ACC112 (cell line): ENCODE measurements around the gene ASIC4.

Source experiments
- H2AFZ ChIP-seq: fragments of 200-600 bp; sonication (generic); one replicate; pipeline ENCODE4 v1.6.0; 2017; ENCODE audit warnings: antibody characterized with exemption, low read length; ENCODE audit not compliant: unreplicated experiment
- H3K27ac ChIP-seq: fragments of 200-600 bp; sonication (generic); 2 replicates; pipeline ENCODE4 v1.5.1; 2014; ENCODE audit warnings: low read depth, mild to moderate bottlenecking, antibody characterized with exemption, low read length, moderate library complexity
- H3K27me3 ChIP-seq: fragments of 200-600 bp; sonication (generic); 2 replicates; pipeline ENCODE4 v1.6.1; 2014; ENCODE audit warnings: mild to moderate bottlenecking, antibody characterized with exemption, low read length, moderate library complexity, mixed read lengths; ENCODE audit not compliant: insufficient read depth
- H3K36me3 ChIP-seq: fragments of 200-600 bp; sonication (generic); 2 replicates; pipeline ENCODE4 v1.6.1; 2016; ENCODE audit warnings: mild to moderate bottlenecking, antibody characterized with exemption, low read length, moderate library complexity, mixed read lengths; ENCODE audit not compliant: insufficient read depth
- H3K4me1 ChIP-seq: fragments of 200-600 bp; sonication (generic); one replicate; pipeline ENCODE4 v1.6.1; 2016; ENCODE audit warnings: low read length, mixed read lengths; ENCODE audit not compliant: insufficient read depth, unreplicated experiment, control insufficient read depth
- H3K4me3 ChIP-seq: fragments of 200-600 bp; sonication (generic); 2 replicates; pipeline ENCODE4 v1.5.1; 2014; ENCODE audit warnings: mild to moderate bottlenecking, low read depth, low read length
- H3K79me2 ChIP-seq: fragments of 200-600 bp; sonication (generic); one replicate; pipeline ENCODE4 v1.6.0; 2016; ENCODE audit warnings: low read length; ENCODE audit not compliant: control insufficient read depth, unreplicated experiment, insufficient read depth

Gene ASIC4

GRCh38 chr2:219566640-219567039, 52.4 kb downstream of the ASIC4 start:
- Histone ChIP-seq H3K36me3 (no peaks in the 10 kb centered on the region), H2AFZ (no peak overlapping the region), H3K27me3 (no peaks in the 10 kb centered on the region), H3K27ac (no peak overlapping the region), H3K79me2 (peaks cover 3% of the 10 kb centered on the region), H3K4me3 (no peak overlapping the region), H3K4me1 (peaks cover 11% of the 10 kb centered on the region)

DNA sequence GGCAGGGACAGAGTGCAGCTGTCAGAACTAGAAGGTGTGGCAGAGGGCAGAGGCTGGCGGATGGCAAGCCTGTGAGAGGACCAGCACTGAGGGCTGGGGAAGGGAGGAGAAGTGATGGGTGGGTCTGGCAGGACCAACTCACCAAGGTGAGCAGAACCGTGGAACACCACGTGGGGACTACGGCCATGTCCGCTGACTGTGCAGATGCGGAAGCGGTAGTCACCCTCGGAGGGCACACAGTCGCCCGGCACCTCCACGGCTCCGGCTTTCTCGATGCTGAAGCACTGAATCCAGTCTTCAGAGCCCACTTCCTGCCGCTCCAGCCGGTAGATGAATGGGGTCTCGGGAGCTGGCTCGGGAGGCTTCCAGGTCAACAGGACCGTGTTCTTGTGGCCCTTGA, 52.8 kb downstream of the ASIC4 start:
- Histone ChIP-seq H3K27me3 (no peaks in the 10 kb centered on the region), H3K36me3 (no peaks in the 10 kb centered on the region), H3K27ac (no peak overlapping the region), H3K79me2 (peaks cover 3% of the 10 kb centered on the region), H2AFZ (no peak overlapping the region), H3K4me3 (no peak overlapping the region), H3K4me1 (peaks cover 16% of the 10 kb centered on the region)

DNA sequence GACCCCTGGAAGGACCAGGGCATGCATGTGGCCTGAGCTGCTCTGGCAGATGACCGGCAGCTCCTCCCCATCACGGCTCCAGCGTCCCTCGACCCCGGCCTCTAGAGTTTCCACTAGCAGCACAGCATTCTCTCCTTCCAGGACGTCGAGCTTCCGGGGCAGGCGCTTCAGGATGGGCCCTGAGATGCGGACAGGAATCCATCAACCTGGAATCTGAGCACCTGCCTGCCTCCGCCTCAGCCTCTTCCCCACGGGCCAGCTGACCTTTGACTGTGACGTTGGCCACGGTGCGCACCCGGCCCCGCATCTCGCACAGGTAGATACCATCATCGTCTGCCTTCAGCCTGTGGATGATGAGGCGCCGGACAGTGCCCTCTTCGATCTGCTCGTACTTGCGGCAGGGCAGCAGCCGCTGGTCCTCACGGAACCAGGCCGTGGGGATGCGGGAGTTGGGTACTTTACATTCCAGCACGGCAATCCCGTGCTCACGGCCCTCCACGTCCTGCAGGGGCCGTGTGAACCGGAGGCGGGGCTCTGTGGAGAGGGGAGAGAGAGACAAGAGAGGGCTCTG, 53.6 kb downstream of the ASIC4 start:
- Histone ChIP-seq H3K79me2 (peaks cover 3% of the 10 kb centered on the region), H2AFZ (no peak overlapping the region), H3K4me3 (no peak overlapping the region), H3K4me1 (peaks cover 16% of the 10 kb centered on the region), H3K27ac (no peak overlapping the region), H3K27me3 (no peaks in the 10 kb centered on the region), H3K36me3 (no peaks in the 10 kb centered on the region)

- H2AFZ ChIP-seq = no peak overlapping the region
- peaks cover 16% of the 10 kb centered on the region for H3K4me1 ChIP-seq
- no peaks in the 10 kb centered on the region for H3K36me3 ChIP-seq
- H3K27ac ChIP-seq = no peak overlapping the region
- H3K27me3 ChIP-seq = no peaks in the 10 kb centered on the region
- no peak overlapping the region for H3K4me3 ChIP-seq
- peaks cover 3% of the 10 kb centered on the region for H3K79me2 ChIP-seq
Observed at GRCh38 chr2:219569041-219569440, 54.8 kb downstream of the ASIC4 start.

DNA sequence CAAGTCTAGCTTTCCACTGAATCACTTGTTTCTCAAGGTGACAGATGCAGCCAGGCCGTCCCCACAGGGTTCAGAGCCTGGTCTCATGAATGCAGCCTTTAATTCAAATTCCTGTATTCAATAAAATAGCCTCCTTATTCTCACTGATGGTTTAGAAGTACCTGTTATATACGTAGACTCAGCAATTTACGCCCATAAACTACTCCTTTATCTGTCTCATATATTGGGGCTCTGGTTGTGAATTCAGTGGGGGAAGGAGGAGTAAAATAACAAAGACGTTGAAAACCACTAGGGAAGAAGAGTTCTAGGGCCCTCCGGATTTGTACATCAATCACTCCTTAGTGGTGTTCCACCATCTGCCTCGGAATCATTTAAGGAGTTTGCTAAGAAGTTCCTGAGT, 55.4 kb downstream of the ASIC4 start:
- H3K36me3 ChIP-seq = no peaks in the 10 kb centered on the region
- no peak overlapping the region for H3K27ac ChIP-seq
- peaks cover 3% of the 10 kb centered on the region for H3K79me2 ChIP-seq
- H3K4me1 ChIP-seq = peaks cover 16% of the 10 kb centered on the region
- peak overlapping the region; percentile 82 for H3K4me3 ChIP-seq
- no peak overlapping the region for H2AFZ ChIP-seq
- H3K27me3 ChIP-seq = no peaks in the 10 kb centered on the region

DNA sequence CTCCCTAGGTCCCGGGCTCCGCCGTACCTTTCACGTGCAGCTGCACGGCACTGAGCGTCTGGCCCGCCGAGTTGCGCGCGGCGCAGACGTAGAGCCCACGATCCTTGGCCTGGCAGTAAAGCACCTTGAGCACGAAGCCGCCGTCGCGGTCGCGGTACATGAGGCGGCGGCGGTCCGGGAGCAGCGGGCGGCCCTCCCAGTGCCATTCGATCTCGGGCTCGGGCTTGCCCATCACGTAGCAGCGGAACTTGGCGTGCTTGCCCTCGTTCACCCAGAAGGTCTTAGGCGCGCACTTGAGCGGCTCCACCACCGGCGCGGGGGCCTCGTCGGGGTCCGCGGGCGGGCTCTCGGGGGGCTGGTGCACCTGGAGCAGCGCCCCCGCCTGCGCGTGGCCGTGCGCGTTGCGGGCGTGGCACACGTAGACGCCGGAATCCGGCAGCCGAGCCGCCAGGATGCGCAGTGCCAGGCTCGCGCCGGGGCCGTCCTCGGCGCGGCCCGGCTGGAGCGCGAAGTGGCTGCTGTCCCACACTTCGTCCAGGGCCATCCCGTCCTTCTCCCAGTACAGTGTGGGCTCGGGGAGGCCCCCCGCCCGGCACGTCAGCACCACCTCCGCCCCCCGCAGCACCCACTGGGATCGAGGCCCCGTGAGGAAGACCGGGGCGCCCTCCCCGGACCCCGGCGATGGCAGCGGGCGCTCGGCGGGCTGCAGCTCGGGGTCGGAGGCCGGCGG, 56.1 kb downstream of the ASIC4 start:
- Histone ChIP-seq H3K4me3 (peak overlapping the region; percentile 82), H3K27ac (no peak overlapping the region), H3K79me2 (peaks cover 3% of the 10 kb centered on the region), H3K27me3 (no peaks in the 10 kb centered on the region), H3K4me1 (peaks cover 16% of the 10 kb centered on the region), H3K36me3 (no peaks in the 10 kb centered on the region), H2AFZ (peak overlapping the region; percentile 57)

DNA sequence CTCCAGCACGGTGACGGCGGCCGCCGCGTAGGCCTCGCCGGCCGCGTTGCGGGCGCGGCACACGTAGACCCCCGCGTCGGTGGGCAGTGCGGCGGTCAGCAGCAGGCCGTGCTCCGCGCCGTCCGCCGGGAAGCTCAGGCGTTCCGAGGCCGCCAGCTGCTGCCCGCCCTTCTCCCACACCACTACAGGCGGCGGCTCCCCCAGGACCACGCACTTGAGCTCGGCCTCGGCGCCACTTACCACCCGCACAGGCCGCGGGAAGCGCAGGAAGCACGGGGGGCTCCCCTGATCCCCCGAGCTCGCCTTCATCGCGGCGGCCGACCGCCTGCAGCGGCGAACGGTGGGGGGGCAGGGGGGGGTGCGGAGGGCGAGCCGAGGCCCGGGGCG, 56.6 kb downstream of the ASIC4 start:
- Histone ChIP-seq H3K79me2 (peaks cover 3% of the 10 kb centered on the region), H2AFZ (peak overlapping the region; percentile 57), H3K4me3 (peak overlapping the region; percentile 82), H3K27me3 (no peaks in the 10 kb centered on the region), H3K4me1 (peaks cover 16% of the 10 kb centered on the region), H3K36me3 (no peaks in the 10 kb centered on the region), H3K27ac (no peak overlapping the region)

- H3K27ac ChIP-seq = no peak within 1 kb of the TSS
- peaks cover 3% of the 10 kb centered on the region for H3K79me2 ChIP-seq
- peak within 1 kb of the TSS; percentile 82 for H3K4me3 ChIP-seq
- peaks cover 16% of the 10 kb centered on the region for H3K4me1 ChIP-seq
- H3K36me3 ChIP-seq = no peaks in the 10 kb centered on the region
- no peaks in the 10 kb centered on the region for H3K27me3 ChIP-seq
- H2AFZ ChIP-seq = peak within 1 kb of the TSS; percentile 97
Observed at GRCh38 chr2:219571311-219572236, 57.3 kb downstream of the ASIC4 start, which contains the start of gene OBSL1. Gene OBSL1 (minus strand): TSS chr2:219571539. CDS start chr2:219571232, 307 bp downstream.

GRCh38 chr2:219572237-219573001, 58.1 kb downstream of the ASIC4 start, which contains the start of gene INHA:
Gene INHA (plus strand): TSS chr2:219572310. CDS start chr2:219572375, 65 bp downstream.
- Histone ChIP-seq H3K27me3 (peaks cover 4% of the 10 kb centered on the region; the same call in 1 of the 2 replicates), H3K79me2 (peaks cover 3% of the 10 kb centered on the region), H3K27ac (no peak within 1 kb of the TSS), H2AFZ (peak within 1 kb of the TSS; percentile 97), H3K36me3 (no peaks in the 10 kb centered on the region), H3K4me3 (peak within 1 kb of the TSS; percentile 82), H3K4me1 (peaks cover 16% of the 10 kb centered on the region)

DNA sequence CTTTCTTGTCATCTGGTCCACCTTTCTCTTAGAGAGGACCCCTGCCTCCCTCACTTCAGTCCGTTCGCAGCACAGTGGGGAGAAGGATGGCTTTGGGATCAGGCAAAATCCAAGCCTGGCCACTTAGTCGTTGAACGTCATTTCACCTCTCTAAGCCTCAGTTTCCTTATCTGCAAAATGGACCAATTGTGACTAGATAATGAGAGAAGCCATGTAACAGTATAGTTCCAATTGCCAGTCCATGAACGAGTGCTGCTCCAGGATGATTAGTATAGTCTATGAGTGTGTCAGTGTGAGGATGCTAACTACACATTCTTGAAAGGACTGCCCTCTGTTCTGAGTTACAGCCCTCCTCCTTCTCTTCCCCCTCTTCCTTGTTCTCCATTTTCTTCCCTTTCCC, 58.9 kb downstream of the ASIC4 start:
- Histone ChIP-seq H3K27me3 (peaks cover 4% of the 10 kb centered on the region; the same call in 1 of the 2 replicates), H3K79me2 (peaks cover 3% of the 10 kb centered on the region), H3K36me3 (no peaks in the 10 kb centered on the region), H3K27ac (no peak overlapping the region), H2AFZ (no peak overlapping the region), H3K4me1 (peaks cover 16% of the 10 kb centered on the region), H3K4me3 (no peak overlapping the region)
